ENCODE results near the gene RHOF.

DNA sequence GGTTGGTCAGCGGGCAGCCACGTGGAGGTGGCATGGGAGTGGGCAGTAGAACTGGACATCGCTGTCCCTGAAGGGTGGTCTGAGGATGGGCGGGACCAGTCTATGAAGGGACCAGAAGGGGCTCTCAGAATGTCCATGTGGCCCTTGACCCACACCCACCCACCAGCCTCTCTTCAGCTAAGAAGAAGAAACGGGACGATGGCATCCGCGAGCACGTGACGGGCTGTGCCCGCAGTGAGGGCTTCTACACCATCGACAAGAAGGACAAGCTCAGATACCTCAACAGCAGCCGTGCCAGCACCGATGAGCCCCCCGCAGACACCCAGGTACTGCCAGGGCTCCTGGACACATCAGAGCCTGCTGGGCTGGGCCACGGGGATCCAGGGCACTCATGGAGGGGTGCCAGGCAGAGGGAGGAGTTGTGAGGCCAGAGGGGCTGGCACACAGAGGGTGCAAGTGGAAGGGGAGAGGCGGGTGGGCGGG is 31.6 kb upstream of the RHOF start:
- no peak for TF ChIP-seq EP300 (IDR thresholded peaks at IDR 0.05)
- TF ChIP-seq, protein P1, sequence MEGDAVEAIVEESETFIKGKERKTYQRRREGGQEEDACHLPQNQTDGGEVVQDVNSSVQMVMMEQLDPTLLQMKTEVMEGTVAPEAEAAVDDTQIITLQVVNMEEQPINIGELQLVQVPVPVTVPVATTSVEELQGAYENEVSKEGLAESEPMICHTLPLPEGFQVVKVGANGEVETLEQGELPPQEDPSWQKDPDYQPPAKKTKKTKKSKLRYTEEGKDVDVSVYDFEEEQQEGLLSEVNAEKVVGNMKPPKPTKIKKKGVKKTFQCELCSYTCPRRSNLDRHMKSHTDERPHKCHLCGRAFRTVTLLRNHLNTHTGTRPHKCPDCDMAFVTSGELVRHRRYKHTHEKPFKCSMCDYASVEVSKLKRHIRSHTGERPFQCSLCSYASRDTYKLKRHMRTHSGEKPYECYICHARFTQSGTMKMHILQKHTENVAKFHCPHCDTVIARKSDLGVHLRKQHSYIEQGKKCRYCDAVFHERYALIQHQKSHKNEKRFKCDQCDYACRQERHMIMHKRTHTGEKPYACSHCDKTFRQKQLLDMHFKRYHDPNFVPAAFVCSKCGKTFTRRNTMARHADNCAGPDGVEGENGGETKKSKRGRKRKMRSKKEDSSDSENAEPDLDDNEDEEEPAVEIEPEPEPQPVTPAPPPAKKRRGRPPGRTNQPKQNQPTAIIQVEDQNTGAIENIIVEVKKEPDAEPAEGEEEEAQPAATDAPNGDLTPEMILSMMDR (IDR thresholded peaks at IDR 0.05), result no peak
- TF ChIP-seq POLR2A (IDR thresholded peaks at IDR 0.05), result no peak

Measured in sigmoid colon (tissue), 4 donors.